Upper lobe of left lung (tissue), 6 donors: ENCODE measurements around the gene TBXAS1. TPM values are rescaled to one million over a fixed set of nuclear protein-coding genes. Genes with fewer than 3 reads are reported as not detected.

Source experiments
- ATAC-seq, 2 donors: fragments of 200-7000 bp; cut with Tn5 transposase; one replicate each; pipeline ENCODE4 v1.9.1; 2022; ENCODE audit warnings: mild to moderate bottlenecking in 2 of 2, moderate library complexity in 2 of 2; ENCODE audit not compliant: low FRiP score in 2 of 2
- DNase-seq, 2 donors: peaks; one replicate each; pipeline ENCODE4 v3.0.0-alpha.2; 2019 to 2020
- H3K27ac ChIP-seq, 4 donors: fragments of 200-600 bp; sonication (generic); one replicate each; pipeline ENCODE4 v1.5.1; 2016 to 2019
- H3K27me3 ChIP-seq, 4 donors: fragments of 200-600 bp; sonication (generic); one replicate each; pipeline ENCODE4 v1.5.1; 2017 to 2019
- H3K36me3 ChIP-seq, 4 donors: fragments of 200-600 bp; sonication (generic); one replicate each; pipeline ENCODE4 v1.5.1; 2016 to 2019
- H3K4me1 ChIP-seq, 4 donors: fragments of 200-600 bp; sonication (generic); one replicate each; pipeline ENCODE4 v1.5.1; 2018 to 2019
- H3K4me3 ChIP-seq, 4 donors: fragments of 200-600 bp; sonication (generic); one replicate each; pipeline ENCODE4 v1.5.1; 2017 to 2019; ENCODE audit warnings: mild to moderate bottlenecking in 2 of 4, moderate library complexity in 1 of 4
- H3K9me3 ChIP-seq, 4 donors: fragments of 200-600 bp; sonication (generic); one replicate each; pipeline ENCODE4 v1.5.1; 2018 to 2019
- CTCF ChIP-seq, 6 experiments: fragments of 450-650 bp in 4 of 6; fragments of 200-600 bp in 2 of 6; sonication (generic) in 2 of 6; IDR thresholded peaks; one replicate each; pipeline ENCODE4 v1.5.1; 2016 to 2019; ENCODE audit warnings: antibody characterized with exemption in 6 of 6
- EP300 ChIP-seq, 4 donors: sonication (generic); formaldehyde crosslinking; IDR thresholded peaks; one replicate each; pipeline ENCODE4 v1.5.1; 2017; ENCODE audit warnings: antibody characterized with exemption in 4 of 4, control low read depth in 2 of 4
- POLR2A ChIP-seq, 4 donors: fragments of 450-650 bp; IDR thresholded peaks; one replicate each; pipeline ENCODE4 v1.5.1; 2016 to 2017; ENCODE audit warnings: antibody characterized with exemption in 4 of 4, mild to moderate bottlenecking in 2 of 4
- POLR2AphosphoS5 ChIP-seq, 2 donors: sonication (generic); formaldehyde crosslinking; IDR thresholded peaks; one replicate each; pipeline ENCODE4 v1.5.1; 2017; ENCODE audit warnings: antibody characterized with exemption in 2 of 2
- WGBS, 2 donors: methylation state at CpG; one replicate each; pipeline ENCODE4 v1.1.5; 2017 to 2018; 5-methylcytosine and 5-hydroxymethylcytosine counted together
- total RNA-seq, 6 donors: library from RNA; depleted of rRNA in 4 of 6; stranded (reverse); fragments of >200 nt in 4 of 6; gene quantifications; one replicate each; pipeline versions ENCODE4 v1.1.0 to v1.2.1, GENCODE V29; 2016 to 2021
- donor health status: DM: no; HTN: no; CAD: no; lungs with moderate emphysema.
- donor health status: DM: no; HTN: yes; CAD: no; lungs with severe emphysema.

Gene TBXAS1
- total RNA-seq, 6 donors from 2014 or later: 62.8 to 317 (median 85.6) TPM

DNA sequence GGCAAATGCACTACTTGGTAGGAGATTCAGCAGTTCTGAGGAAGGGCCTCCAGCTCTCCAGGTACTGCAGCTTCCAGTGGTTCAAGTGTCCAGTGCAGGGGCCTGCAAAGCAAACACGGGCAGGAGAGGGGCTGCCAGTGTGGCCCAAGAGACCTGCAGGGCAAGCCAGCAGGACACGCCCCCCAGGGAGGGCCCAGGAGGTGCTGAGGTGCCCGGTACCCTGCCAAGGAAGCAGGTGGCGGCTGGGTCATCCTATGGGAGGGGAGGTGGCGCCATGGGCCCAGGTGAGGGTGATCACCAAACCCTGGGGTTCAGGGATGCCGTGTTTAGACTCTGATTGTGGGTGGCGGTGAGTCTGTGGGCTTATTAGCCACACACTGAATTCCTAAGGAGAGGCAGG, 188.0 kb downstream of the TBXAS1 start:
- H3K27me3 ChIP-seq: no peaks in the 10 kb centered on the region
- no peak for TF ChIP-seq EP300 (IDR thresholded peaks at IDR 0.05)
- TF ChIP-seq POLR2AphosphoS5 (IDR thresholded peaks at IDR 0.05): no peak
- TF ChIP-seq CTCF (IDR thresholded peaks at IDR 0.05): no peak
- TF ChIP-seq POLR2A (IDR thresholded peaks at IDR 0.05): no peak
- WGBS, 2 donors: 91% methylated on average over 4 to 7 of the region's 7 CpGs
- ATAC-seq (no peak), DNase-seq (peak in 1 of 2 donors; percentile 45)
- H3K36me3 ChIP-seq: peaks cover 0 to 15% (median 5%) of the 10 kb centered on the region in 4 donors
- H3K4me3 ChIP-seq: no peak overlapping the region
- no peaks in the 10 kb centered on the region for H3K9me3 ChIP-seq
- H3K4me1 ChIP-seq: no peaks in the 10 kb centered on the region
- H3K27ac ChIP-seq: no peak overlapping the region

GRCh38 chr7:140017543-140017942, 188.5 kb downstream of the TBXAS1 start:
- peak in 1 of 2 donors; percentile 77 for DNase-seq

GRCh38 chr7:140018125-140019043, 189.3 kb downstream of the TBXAS1 start:
- no peak for DNase-seq
- no peak for ATAC-seq
- Histone ChIP-seq H3K4me1 (no peaks in the 10 kb centered on the region), H3K27me3 (no peaks in the 10 kb centered on the region), H3K36me3 (peaks cover 2 to 28% (median 15%) of the 10 kb centered on the region in 4 donors), H3K9me3 (no peaks in the 10 kb centered on the region), H3K27ac (no peak overlapping the region), H3K4me3 (no peak overlapping the region)
- TF ChIP-seq POLR2A (IDR thresholded peaks at IDR 0.05) (no peak), POLR2AphosphoS5 (IDR thresholded peaks at IDR 0.05) (no peak)
- WGBS, 2 donors: 75 to 82% methylated on average over 7 to 9 of the region's 9 CpGs

More at GRCh38 chr7:140017543-140017942, 188.5 kb downstream of the TBXAS1 start:
- TF ChIP-seq EP300 (IDR thresholded peaks at IDR 0.05): no peak
- no peak for TF ChIP-seq POLR2A (IDR thresholded peaks at IDR 0.05)
- TF ChIP-seq CTCF (IDR thresholded peaks at IDR 0.05): no peak
- TF ChIP-seq POLR2AphosphoS5 (IDR thresholded peaks at IDR 0.05): no peak
- ATAC-seq: no peak
- Histone ChIP-seq H3K4me1 (no peaks in the 10 kb centered on the region), H3K4me3 (no peak overlapping the region), H3K27me3 (no peaks in the 10 kb centered on the region), H3K36me3 (peaks cover 0 to 20% (median 8%) of the 10 kb centered on the region in 4 donors), H3K27ac (no peak overlapping the region), H3K9me3 (no peaks in the 10 kb centered on the region)
- WGBS, 2 donors: 82% methylated on average over 15 of the region's 15 CpGs; no CpG with 5 or more reads in 1 of the 2 donors

GRCh38 chr7:140019172-140019571, 190.1 kb downstream of the TBXAS1 start:
- H3K36me3 ChIP-seq: peaks cover 2 to 36% (median 21%) of the 10 kb centered on the region in 4 donors
- no peak overlapping the region for H3K27ac ChIP-seq
- no peaks in the 10 kb centered on the region for H3K9me3 ChIP-seq
- ATAC-seq (no peak), DNase-seq (no peak)
- 34 to 54% methylated on average over 9 of the region's 11 CpGs for WGBS, 2 donors
- H3K4me1 ChIP-seq: no peaks in the 10 kb centered on the region
- no peaks in the 10 kb centered on the region for H3K27me3 ChIP-seq
- H3K4me3 ChIP-seq: no peak overlapping the region
- TF ChIP-seq POLR2A (IDR thresholded peaks at IDR 0.05) (no peak), EP300 (IDR thresholded peaks at IDR 0.05) (no peak), CTCF (IDR thresholded peaks at IDR 0.05) (no peak), POLR2AphosphoS5 (IDR thresholded peaks at IDR 0.05) (no peak)

DNA sequence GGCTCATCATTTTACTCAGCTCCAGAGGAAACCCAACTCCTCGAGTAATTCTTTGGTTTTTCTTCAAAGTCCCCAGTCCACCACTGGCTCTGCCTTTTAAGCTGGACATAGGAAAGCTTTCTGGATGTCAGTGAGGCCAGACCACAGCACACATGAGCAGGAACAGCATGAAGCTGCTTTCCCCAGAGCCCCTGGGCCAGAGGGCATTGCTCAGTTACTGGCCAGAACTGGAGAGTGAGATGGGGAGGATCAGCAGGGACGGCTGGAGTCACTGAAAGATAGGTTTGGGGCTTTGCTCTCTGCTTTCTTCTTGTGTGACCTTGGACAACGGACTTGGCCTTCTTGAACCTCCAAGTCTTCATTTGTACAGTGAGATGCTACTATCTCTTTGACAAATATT, 190.5 kb downstream of the TBXAS1 start:
- DNase-seq: no peak
- Histone ChIP-seq H3K27ac (no peak overlapping the region), H3K27me3 (no peaks in the 10 kb centered on the region), H3K4me3 (no peak overlapping the region), H3K9me3 (no peaks in the 10 kb centered on the region), H3K36me3 (peaks cover 5 to 40% (median 24%) of the 10 kb centered on the region in 4 donors), H3K4me1 (no peaks in the 10 kb centered on the region)
- no peak for TF ChIP-seq EP300 (IDR thresholded peaks at IDR 0.05)
- no peak for TF ChIP-seq POLR2A (IDR thresholded peaks at IDR 0.05)
- no peak for TF ChIP-seq POLR2AphosphoS5 (IDR thresholded peaks at IDR 0.05)
- TF ChIP-seq CTCF (IDR thresholded peaks at IDR 0.05): no peak
- 77 to 91% methylated on average over 3 of the region's 3 CpGs for WGBS, 2 donors
- no peak for ATAC-seq
